WTC11 (cell line): ENCODE data around the gene MAGOHB. TPM values are rescaled to one million over a fixed set of nuclear protein-coding genes. Genes with fewer than 3 reads are reported as not detected.

Experiments used
- ATAC-seq: fragments of 200-7000 bp; cut with Tn5 transposase; 2 replicates; pipeline ENCODE4 v1.10.0; 2021; ENCODE audit warnings: mild to moderate bottlenecking, moderate library complexity
- Bru-seq: library from RNA; stranded (reverse); fragments of 400-500 nt; gene quantifications from one replicate; lab custom pipeline; 2021; lab: Mats Ljungman, UMichigan
- CTCF ChIA-PET: fragments of 300-600 bp; sonication (Branson Sonifier 250); formaldehyde crosslinking; loops from one replicate; lab custom pipeline; 2021; ENCODE audit warnings: antibody characterized with exemption; lab: Charles Lee
- POLR2A ChIA-PET: fragments of 350-600 bp; sonication (Branson Sonifier 250); formaldehyde crosslinking; loops from one replicate; lab custom pipeline; 2021; ENCODE audit warnings: antibody characterized with exemption; lab: Charles Lee
- DNase-seq: peaks from one replicate; pipeline ENCODE4 v3.0.0; 2021; ENCODE audit warnings: low spot score
- H3K27ac Mint-ChIP-seq: 2 replicates; pipeline ENCODE4 v1.8.0; 2021; ENCODE audit warnings: mixed read lengths
- H3K27me3 Mint-ChIP-seq: 2 replicates; pipeline ENCODE4 v1.8.0; 2021; ENCODE audit warnings: low read depth, mild to moderate bottlenecking, moderate library complexity, mixed read lengths
- H3K36me3 Mint-ChIP-seq: 2 replicates; pipeline ENCODE4 v1.8.0; 2021; ENCODE audit warnings: mixed read lengths
- H3K4me1 Mint-ChIP-seq: 2 replicates; pipeline ENCODE4 v1.8.0; 2022; ENCODE audit warnings: mixed read lengths
- H3K4me3 Mint-ChIP-seq: 2 replicates; pipeline ENCODE4 v1.8.0; 2021; ENCODE audit warnings: mild to moderate bottlenecking, moderate library complexity, mixed read lengths
- H3K9me3 Mint-ChIP-seq: 2 replicates; pipeline ENCODE4 v1.8.0; 2021; ENCODE audit warnings: mixed read lengths
- ELF4 ChIP-seq: sonication (generic); formaldehyde crosslinking; IDR thresholded peaks from 2 replicates; pipeline ENCODE4 v1.8.1; 2022; ENCODE audit warnings: low read depth, mild to moderate bottlenecking, moderate library complexity, missing genetic modification reagents
- ESRRA ChIP-seq: sonication (generic); formaldehyde crosslinking; IDR thresholded peaks from 2 replicates; pipeline ENCODE4 v1.8.1; 2022; ENCODE audit warnings: mild to moderate bottlenecking, missing genetic modification reagents, borderline replicate concordance
- GABPB1 ChIP-seq: sonication (generic); formaldehyde crosslinking; IDR thresholded peaks from 2 replicates; pipeline ENCODE4 v1.8.1; 2023; ENCODE audit warnings: mild to moderate bottlenecking, missing genetic modification reagents
- JAZF1 ChIP-seq: fragments of 250-450 bp; sonication (Bioruptor Pico); IDR thresholded peaks from 2 replicates; pipeline ENCODE4 v1.9.0; 2021; ENCODE audit warnings: moderate library complexity, mild to moderate bottlenecking, inconsistent platforms
- KAT7 ChIP-seq: sonication (generic); formaldehyde crosslinking; IDR thresholded peaks from 2 replicates; pipeline ENCODE4 v1.8.1; 2023; ENCODE audit warnings: missing genetic modification reagents, mild to moderate bottlenecking, borderline replicate concordance
- NR2C2 ChIP-seq: sonication (generic); formaldehyde crosslinking; IDR thresholded peaks from 2 replicates; pipeline ENCODE4 v1.8.0; 2022; ENCODE audit warnings: mild to moderate bottlenecking, missing genetic modification reagents
- OVOL2 ChIP-seq: fragments of 250-450 bp; sonication (Bioruptor Pico); IDR thresholded peaks from 2 replicates; pipeline ENCODE4 v1.9.0; 2021; ENCODE audit warnings: mild to moderate bottlenecking, borderline replicate concordance
- RELA ChIP-seq: sonication (generic); formaldehyde crosslinking; IDR thresholded peaks from 2 replicates; pipeline ENCODE4 v1.8.1; 2022; ENCODE audit warnings: missing genetic modification reagents, mild to moderate bottlenecking, borderline replicate concordance
- RORB ChIP-seq: fragments of 250-450 bp; sonication (Bioruptor Pico); IDR thresholded peaks from 2 replicates; pipeline ENCODE4 v1.9.0; 2021; ENCODE audit warnings: mild to moderate bottlenecking
- TEAD1 ChIP-seq: sonication (generic); formaldehyde crosslinking; IDR thresholded peaks from 2 replicates; pipeline ENCODE4 v1.8.0; 2022; ENCODE audit warnings: mild to moderate bottlenecking, missing genetic modification reagents
- TEAD4 ChIP-seq: sonication (generic); formaldehyde crosslinking; IDR thresholded peaks from 2 replicates; pipeline ENCODE4 v1.8.0; 2022; ENCODE audit warnings: mild to moderate bottlenecking, missing genetic modification reagents
- ZBTB21 ChIP-seq: sonication (generic); formaldehyde crosslinking; IDR thresholded peaks from 2 replicates; pipeline ENCODE4 v1.8.1; 2023; ENCODE audit warnings: mild to moderate bottlenecking, missing genetic modification reagents, borderline replicate concordance
- ZNF219 ChIP-seq: sonication (generic); formaldehyde crosslinking; IDR thresholded peaks from 2 replicates; pipeline ENCODE4 v1.8.0; 2023; ENCODE audit warnings: missing genetic modification reagents, mild to moderate bottlenecking, borderline replicate concordance
- ZNF416 ChIP-seq: fragments of 250-450 bp; sonication (Bioruptor Pico); IDR thresholded peaks from 2 replicates; pipeline ENCODE4 v1.9.0; 2021; ENCODE audit warnings: mild to moderate bottlenecking, inconsistent platforms
- long read RNA-seq, 3 experiments: library from RNA in 1 of 3; library from capped mRNA in 1 of 3; library from polyadenylated mRNA in 1 of 3; unstranded in 2 of 3; stranded (forward) in 1 of 3; transcript quantifications; one replicate each; pipeline ENCODE4 v2.0.0, GENCODE V29; 2021
- total RNA-seq: library from RNA; stranded (reverse); gene quantifications from 3 replicates; pipeline ENCODE4 v1.2.3, GENCODE V29; 2021
- TF ChIP-seq, protein P1 (sequence below): sonication (generic); formaldehyde crosslinking; IDR thresholded peaks from 2 replicates; pipeline ENCODE4 v1.8.1; 2023; ENCODE audit warnings: mild to moderate bottlenecking, missing genetic modification reagents
- TF ChIP-seq, protein P2 (sequence below): fragments of 250-450 bp; sonication (Bioruptor Pico); IDR thresholded peaks from 2 replicates; pipeline ENCODE4 v1.9.0; 2021; ENCODE audit warnings: mild to moderate bottlenecking
- TF ChIP-seq, protein P3 (sequence below): sonication (generic); formaldehyde crosslinking; IDR thresholded peaks from 2 replicates; pipeline ENCODE4 v1.8.0; 2022; ENCODE audit warnings: missing genetic modification reagents
- TF ChIP-seq, protein P4 (sequence below): fragments of 250-450 bp; sonication (Bioruptor Pico); IDR thresholded peaks from 2 replicates; pipeline ENCODE4 v2.1.2; 2022; ENCODE audit warnings: mild to moderate bottlenecking, moderate library complexity
- TF ChIP-seq, protein P5 (sequence below): sonication (generic); formaldehyde crosslinking; IDR thresholded peaks from 2 replicates; pipeline ENCODE4 v1.8.0; 2022; ENCODE audit warnings: mild to moderate bottlenecking, missing genetic modification reagents
- TF ChIP-seq, protein P6 (sequence below): sonication (generic); formaldehyde crosslinking; IDR thresholded peaks from 2 replicates; pipeline ENCODE4 v1.8.1; 2023; ENCODE audit warnings: mild to moderate bottlenecking, missing genetic modification reagents, moderate library complexity
- TF ChIP-seq, protein P7 (sequence below): sonication (generic); formaldehyde crosslinking; IDR thresholded peaks from 2 replicates; pipeline ENCODE4 v1.8.0; 2023; ENCODE audit warnings: missing genetic modification reagents

The MAGOHB gene
- total RNA-seq (36.1 to 37.0 TPM (median 36.8 TPM) in 3 replicates), Bru-seq, nascent RNA (percentile 97 among the genes with signal in this experiment)
- long read RNA-seq, experiment 1, transcript MAGOHB-201 (5 exons, 2,623 nt): major isoform, 64 of 68 reads
- long read RNA-seq, experiment 1, partial matches to known transcripts: 0 of 68 reads
- long read RNA-seq, experiment 1, other reads (novel, unspliced or antisense): 1 of 68 reads
- long read RNA-seq, experiment 2, transcript MAGOHB-201 (5 exons, 2,623 nt): major isoform, 33 of 41 reads
- long read RNA-seq, experiment 2, partial matches to known transcripts: 0 of 41 reads
- long read RNA-seq, experiment 2, other reads (novel, unspliced or antisense): 5 of 41 reads
- long read RNA-seq, experiment 3, transcript MAGOHB-201 (5 exons, 2,623 nt): major isoform, 15 of 26 reads
- long read RNA-seq, experiment 3, partial matches to known transcripts: 2 of 26 reads
- long read RNA-seq, experiment 3, other reads (novel, unspliced or antisense): 7 of 26 reads

DNA sequence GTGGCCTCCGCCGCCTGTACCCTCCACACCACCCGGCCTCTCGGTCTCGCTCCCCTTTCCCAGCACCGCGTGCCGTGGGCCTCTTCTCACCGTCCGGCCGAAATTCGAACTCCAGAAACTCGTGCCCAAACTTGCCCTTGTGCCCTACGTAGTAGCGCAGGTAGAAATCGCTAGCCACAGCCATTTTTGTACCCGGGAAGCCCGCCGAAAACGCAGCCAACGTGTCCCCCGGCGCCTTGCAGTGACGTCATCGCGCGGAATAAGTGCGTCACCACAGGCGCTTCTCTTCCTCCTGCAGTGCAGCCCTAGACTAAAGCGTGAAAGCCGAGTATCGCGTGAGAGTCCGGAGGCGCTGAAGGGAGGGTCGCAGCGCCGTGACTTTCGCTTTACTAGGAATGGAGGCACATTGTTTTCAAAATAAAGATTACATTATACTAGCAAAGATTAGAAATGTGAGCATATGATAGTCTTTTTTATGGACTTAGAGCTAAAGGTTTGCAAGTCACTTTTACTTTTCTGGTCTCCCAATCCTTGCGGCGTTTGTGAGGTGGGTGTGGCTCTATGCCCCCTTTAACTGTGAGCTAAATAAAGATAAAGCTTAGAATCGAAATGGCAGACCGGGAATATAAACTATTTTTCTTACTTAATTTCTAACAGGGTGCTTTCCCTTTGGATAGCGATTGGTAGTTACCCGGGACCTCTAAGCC lies at the start of gene MAGOHB:
Gene MAGOHB, minus strand, starts transcription at position 261 of the 707 bp plus-strand sequence. Its CDS starts 77 bp downstream, at position 184.
- no peaks in the 10 kb centered on the region; the same call in 1 of the 2 replicates for H3K27me3 Mint-ChIP-seq
- CTCF ChIA-PET: no interaction called here
- H3K9me3 Mint-ChIP-seq: no peaks in the 10 kb centered on the region; the same call in 1 of the 2 replicates
- DNase-seq (peak; percentile 98), ATAC-seq (peak; percentile 97)
- peak within 1 kb of the TSS; percentile 100 for H3K27ac Mint-ChIP-seq
- POLR2A ChIA-PET: no interaction called here
- H3K36me3 Mint-ChIP-seq: peaks cover 37% of the 10 kb centered on the region
- H3K4me1 Mint-ChIP-seq: peaks cover 16% of the 10 kb centered on the region
- H3K4me3 Mint-ChIP-seq: peak within 1 kb of the TSS; percentile 100
- TF ChIP-seq, protein P1, sequence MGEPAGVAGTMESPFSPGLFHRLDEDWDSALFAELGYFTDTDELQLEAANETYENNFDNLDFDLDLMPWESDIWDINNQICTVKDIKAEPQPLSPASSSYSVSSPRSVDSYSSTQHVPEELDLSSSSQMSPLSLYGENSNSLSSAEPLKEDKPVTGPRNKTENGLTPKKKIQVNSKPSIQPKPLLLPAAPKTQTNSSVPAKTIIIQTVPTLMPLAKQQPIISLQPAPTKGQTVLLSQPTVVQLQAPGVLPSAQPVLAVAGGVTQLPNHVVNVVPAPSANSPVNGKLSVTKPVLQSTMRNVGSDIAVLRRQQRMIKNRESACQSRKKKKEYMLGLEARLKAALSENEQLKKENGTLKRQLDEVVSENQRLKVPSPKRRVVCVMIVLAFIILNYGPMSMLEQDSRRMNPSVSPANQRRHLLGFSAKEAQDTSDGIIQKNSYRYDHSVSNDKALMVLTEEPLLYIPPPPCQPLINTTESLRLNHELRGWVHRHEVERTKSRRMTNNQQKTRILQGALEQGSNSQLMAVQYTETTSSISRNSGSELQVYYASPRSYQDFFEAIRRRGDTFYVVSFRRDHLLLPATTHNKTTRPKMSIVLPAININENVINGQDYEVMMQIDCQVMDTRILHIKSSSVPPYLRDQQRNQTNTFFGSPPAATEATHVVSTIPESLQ (CRISPR knock-in tag): no peak
- TF ChIP-seq GABPB1: 0 out of 2 replicates have a peak, but pooled peaks have one; percentile 27
- no peak for TF ChIP-seq ELF4 (CRISPR knock-in tag)
- no peak for TF ChIP-seq RELA (CRISPR knock-in tag)
- TF ChIP-seq, protein P2, sequence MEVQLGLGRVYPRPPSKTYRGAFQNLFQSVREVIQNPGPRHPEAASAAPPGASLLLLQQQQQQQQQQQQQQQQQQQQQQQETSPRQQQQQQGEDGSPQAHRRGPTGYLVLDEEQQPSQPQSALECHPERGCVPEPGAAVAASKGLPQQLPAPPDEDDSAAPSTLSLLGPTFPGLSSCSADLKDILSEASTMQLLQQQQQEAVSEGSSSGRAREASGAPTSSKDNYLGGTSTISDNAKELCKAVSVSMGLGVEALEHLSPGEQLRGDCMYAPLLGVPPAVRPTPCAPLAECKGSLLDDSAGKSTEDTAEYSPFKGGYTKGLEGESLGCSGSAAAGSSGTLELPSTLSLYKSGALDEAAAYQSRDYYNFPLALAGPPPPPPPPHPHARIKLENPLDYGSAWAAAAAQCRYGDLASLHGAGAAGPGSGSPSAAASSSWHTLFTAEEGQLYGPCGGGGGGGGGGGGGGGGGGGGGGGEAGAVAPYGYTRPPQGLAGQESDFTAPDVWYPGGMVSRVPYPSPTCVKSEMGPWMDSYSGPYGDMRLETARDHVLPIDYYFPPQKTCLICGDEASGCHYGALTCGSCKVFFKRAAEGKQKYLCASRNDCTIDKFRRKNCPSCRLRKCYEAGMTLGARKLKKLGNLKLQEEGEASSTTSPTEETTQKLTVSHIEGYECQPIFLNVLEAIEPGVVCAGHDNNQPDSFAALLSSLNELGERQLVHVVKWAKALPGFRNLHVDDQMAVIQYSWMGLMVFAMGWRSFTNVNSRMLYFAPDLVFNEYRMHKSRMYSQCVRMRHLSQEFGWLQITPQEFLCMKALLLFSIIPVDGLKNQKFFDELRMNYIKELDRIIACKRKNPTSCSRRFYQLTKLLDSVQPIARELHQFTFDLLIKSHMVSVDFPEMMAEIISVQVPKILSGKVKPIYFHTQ (CRISPR knock-in tag): no peak
- TF ChIP-seq, protein P3, sequence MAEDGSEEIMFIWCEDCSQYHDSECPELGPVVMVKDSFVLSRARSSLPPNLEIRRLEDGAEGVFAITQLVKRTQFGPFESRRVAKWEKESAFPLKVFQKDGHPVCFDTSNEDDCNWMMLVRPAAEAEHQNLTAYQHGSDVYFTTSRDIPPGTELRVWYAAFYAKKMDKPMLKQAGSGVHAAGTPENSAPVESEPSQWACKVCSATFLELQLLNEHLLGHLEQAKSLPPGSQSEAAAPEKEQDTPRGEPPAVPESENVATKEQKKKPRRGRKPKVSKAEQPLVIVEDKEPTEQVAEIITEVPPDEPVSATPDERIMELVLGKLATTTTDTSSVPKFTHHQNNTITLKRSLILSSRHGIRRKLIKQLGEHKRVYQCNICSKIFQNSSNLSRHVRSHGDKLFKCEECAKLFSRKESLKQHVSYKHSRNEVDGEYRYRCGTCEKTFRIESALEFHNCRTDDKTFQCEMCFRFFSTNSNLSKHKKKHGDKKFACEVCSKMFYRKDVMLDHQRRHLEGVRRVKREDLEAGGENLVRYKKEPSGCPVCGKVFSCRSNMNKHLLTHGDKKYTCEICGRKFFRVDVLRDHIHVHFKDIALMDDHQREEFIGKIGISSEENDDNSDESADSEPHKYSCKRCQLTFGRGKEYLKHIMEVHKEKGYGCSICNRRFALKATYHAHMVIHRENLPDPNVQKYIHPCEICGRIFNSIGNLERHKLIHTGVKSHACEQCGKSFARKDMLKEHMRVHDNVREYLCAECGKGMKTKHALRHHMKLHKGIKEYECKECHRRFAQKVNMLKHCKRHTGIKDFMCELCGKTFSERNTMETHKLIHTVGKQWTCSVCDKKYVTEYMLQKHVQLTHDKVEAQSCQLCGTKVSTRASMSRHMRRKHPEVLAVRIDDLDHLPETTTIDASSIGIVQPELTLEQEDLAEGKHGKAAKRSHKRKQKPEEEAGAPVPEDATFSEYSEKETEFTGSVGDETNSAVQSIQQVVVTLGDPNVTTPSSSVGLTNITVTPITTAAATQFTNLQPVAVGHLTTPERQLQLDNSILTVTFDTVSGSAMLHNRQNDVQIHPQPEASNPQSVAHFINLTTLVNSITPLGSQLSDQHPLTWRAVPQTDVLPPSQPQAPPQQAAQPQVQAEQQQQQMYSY: no peak
- TF ChIP-seq, protein P4, sequence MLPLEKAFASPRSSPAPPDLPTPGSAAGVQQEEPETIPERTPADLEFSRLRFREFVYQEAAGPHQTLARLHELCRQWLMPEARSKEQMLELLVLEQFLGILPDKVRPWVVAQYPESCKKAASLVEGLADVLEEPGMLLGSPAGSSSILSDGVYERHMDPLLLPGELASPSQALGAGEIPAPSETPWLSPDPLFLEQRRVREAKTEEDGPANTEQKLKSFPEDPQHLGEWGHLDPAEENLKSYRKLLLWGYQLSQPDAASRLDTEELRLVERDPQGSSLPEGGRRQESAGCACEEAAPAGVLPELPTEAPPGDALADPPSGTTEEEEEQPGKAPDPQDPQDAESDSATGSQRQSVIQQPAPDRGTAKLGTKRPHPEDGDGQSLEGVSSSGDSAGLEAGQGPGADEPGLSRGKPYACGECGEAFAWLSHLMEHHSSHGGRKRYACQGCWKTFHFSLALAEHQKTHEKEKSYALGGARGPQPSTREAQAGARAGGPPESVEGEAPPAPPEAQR (CRISPR knock-in tag): no peak
- no peak for TF ChIP-seq RORB
- TF ChIP-seq OVOL2 (CRISPR knock-in tag): no peak
- TF ChIP-seq TEAD4 (CRISPR knock-in tag): no peak
- TF ChIP-seq, protein P5, sequence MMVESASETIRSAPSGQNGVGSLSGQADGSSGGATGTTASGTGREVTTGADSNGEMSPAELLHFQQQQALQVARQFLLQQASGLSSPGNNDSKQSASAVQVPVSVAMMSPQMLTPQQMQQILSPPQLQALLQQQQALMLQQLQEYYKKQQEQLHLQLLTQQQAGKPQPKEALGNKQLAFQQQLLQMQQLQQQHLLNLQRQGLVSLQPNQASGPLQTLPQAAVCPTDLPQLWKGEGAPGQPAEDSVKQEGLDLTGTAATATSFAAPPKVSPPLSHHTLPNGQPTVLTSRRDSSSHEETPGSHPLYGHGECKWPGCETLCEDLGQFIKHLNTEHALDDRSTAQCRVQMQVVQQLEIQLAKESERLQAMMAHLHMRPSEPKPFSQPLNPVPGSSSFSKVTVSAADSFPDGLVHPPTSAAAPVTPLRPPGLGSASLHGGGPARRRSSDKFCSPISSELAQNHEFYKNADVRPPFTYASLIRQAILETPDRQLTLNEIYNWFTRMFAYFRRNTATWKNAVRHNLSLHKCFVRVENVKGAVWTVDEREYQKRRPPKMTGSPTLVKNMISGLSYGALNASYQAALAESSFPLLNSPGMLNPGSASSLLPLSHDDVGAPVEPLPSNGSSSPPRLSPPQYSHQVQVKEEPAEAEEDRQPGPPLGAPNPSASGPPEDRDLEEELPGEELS: no peak; the same call in 1 of the 2 replicates
- peak; percentile 85; the same call in 1 of the 2 replicates for TF ChIP-seq KAT7 (CRISPR knock-in tag)
- no peak for TF ChIP-seq NR2C2 (CRISPR knock-in tag)
- no peak for TF ChIP-seq JAZF1 (CRISPR knock-in tag)
- TF ChIP-seq, protein P6, sequence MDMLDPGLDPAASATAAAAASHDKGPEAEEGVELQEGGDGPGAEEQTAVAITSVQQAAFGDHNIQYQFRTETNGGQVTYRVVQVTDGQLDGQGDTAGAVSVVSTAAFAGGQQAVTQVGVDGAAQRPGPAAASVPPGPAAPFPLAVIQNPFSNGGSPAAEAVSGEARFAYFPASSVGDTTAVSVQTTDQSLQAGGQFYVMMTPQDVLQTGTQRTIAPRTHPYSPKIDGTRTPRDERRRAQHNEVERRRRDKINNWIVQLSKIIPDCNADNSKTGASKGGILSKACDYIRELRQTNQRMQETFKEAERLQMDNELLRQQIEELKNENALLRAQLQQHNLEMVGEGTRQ (CRISPR knock-in tag): peak; percentile 45; the same call in 1 of the 2 replicates
- peak; percentile 24; the same call in 1 of the 2 replicates for TF ChIP-seq ESRRA (CRISPR knock-in tag)
- TF ChIP-seq TEAD1 (CRISPR knock-in tag): peak; percentile 81
- no peak; the same call in 1 of the 2 replicates for TF ChIP-seq ZNF416 (CRISPR knock-in tag)
- no peak for TF ChIP-seq ZNF219
- TF ChIP-seq, protein P7, sequence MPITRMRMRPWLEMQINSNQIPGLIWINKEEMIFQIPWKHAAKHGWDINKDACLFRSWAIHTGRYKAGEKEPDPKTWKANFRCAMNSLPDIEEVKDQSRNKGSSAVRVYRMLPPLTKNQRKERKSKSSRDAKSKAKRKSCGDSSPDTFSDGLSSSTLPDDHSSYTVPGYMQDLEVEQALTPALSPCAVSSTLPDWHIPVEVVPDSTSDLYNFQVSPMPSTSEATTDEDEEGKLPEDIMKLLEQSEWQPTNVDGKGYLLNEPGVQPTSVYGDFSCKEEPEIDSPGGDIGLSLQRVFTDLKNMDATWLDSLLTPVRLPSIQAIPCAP (CRISPR knock-in tag): no peak
- peak; percentile 95 for TF ChIP-seq ZBTB21 (CRISPR knock-in tag)
